H9 (cell line): Measurements from ENCODE around the gene PRMT5. TPM values are rescaled to one million over a fixed set of nuclear protein-coding genes. Genes with fewer than 3 reads are reported as not detected.

Source experiments
- DNase-seq: peaks from one replicate; pipeline ENCODE4 v3.0.0-alpha.2; 2017
- H2AFZ ChIP-seq: one replicate; pipeline ENCODE4 v1.6.1; 2013; ENCODE audit warnings: mild to moderate bottlenecking, low read length, control low read depth, moderate library complexity
- H2AK5ac ChIP-seq: 2 replicates; pipeline ENCODE4 v1.6.1; 2013; ENCODE audit warnings: low read length, control low read depth, mixed read lengths; ENCODE audit not compliant: insufficient read length
- H2BK120ac ChIP-seq: one replicate; pipeline ENCODE4 v1.6.1; 2013; ENCODE audit warnings: low read depth, mild to moderate bottlenecking, low read length, control low read depth, inconsistent platforms; ENCODE audit not compliant: poor library complexity, severe bottlenecking
- H2BK12ac ChIP-seq: 2 replicates; pipeline ENCODE4 v1.6.1; 2013; ENCODE audit warnings: low read length, control low read depth, mixed read lengths, low read depth; ENCODE audit not compliant: insufficient read length
- H2BK15ac ChIP-seq: 2 replicates; pipeline ENCODE4 v1.6.1; 2013; ENCODE audit warnings: low read depth, low read length, control low read depth
- H2BK20ac ChIP-seq: one replicate; pipeline ENCODE4 v1.6.1; 2013; ENCODE audit warnings: low read depth, mild to moderate bottlenecking, low read length, control low read depth, inconsistent platforms; ENCODE audit not compliant: poor library complexity, severe bottlenecking
- H2BK5ac ChIP-seq: 2 replicates; pipeline ENCODE4 v1.6.1; 2013; ENCODE audit warnings: low read length, control low read depth, mixed read lengths; ENCODE audit not compliant: insufficient read length
- H3K14ac ChIP-seq: 2 replicates; pipeline ENCODE4 v1.6.1; 2013; ENCODE audit warnings: low read length, control low read depth; ENCODE audit not compliant: insufficient read depth
- H3K18ac ChIP-seq: 2 replicates; pipeline ENCODE4 v1.6.1; 2013; ENCODE audit warnings: low read depth, mild to moderate bottlenecking, mixed read lengths, low read length, control low read depth; ENCODE audit not compliant: insufficient read length
- H3K23ac ChIP-seq: 2 replicates; pipeline ENCODE4 v1.6.1; 2013; ENCODE audit warnings: low read length, control low read depth, mixed read lengths, low read depth; ENCODE audit not compliant: insufficient read length
- H3K23me2 ChIP-seq: 2 replicates; pipeline ENCODE4 v1.6.1; 2013; ENCODE audit warnings: low read depth, mild to moderate bottlenecking, mixed read lengths, low read length, control low read depth; ENCODE audit not compliant: insufficient read length, poor library complexity, severe bottlenecking
- H3K27ac ChIP-seq: 2 replicates; pipeline ENCODE4 v1.5.1; 2013; ENCODE audit warnings: low read length, control low read depth, mixed read lengths, low read depth; ENCODE audit not compliant: insufficient read length
- H3K27me3 ChIP-seq: 2 replicates; pipeline ENCODE4 v1.6.1; 2013; ENCODE audit warnings: low read length, control low read depth, inconsistent platforms; ENCODE audit not compliant: insufficient read depth
- H3K4ac ChIP-seq: 2 replicates; pipeline ENCODE4 v1.6.1; 2013; ENCODE audit warnings: low read depth, mild to moderate bottlenecking, control low read depth, inconsistent platforms, low read length, moderate library complexity
- H3K4me1 ChIP-seq: 2 replicates; pipeline ENCODE4 v1.6.1; 2013; ENCODE audit warnings: low read length, control low read depth, inconsistent platforms; ENCODE audit not compliant: insufficient read depth
- H3K4me2 ChIP-seq: 2 replicates; pipeline ENCODE4 v1.6.1; 2013; ENCODE audit warnings: low read length, control low read depth, mixed read lengths; ENCODE audit not compliant: insufficient read length, insufficient read depth
- H3K56ac ChIP-seq: 2 replicates; pipeline ENCODE4 v1.6.1; 2013; ENCODE audit warnings: low read depth, mild to moderate bottlenecking, mixed read lengths, low read length, control low read depth; ENCODE audit not compliant: insufficient read length
- H3K79me1 ChIP-seq: 2 replicates; pipeline ENCODE4 v1.6.1; 2013; ENCODE audit warnings: low read depth, mild to moderate bottlenecking, moderate library complexity, low read length, control low read depth, inconsistent platforms; ENCODE audit not compliant: insufficient read depth, poor library complexity, severe bottlenecking
- H3K79me2 ChIP-seq: 2 replicates; pipeline ENCODE4 v1.6.1; 2013; ENCODE audit warnings: low read length, control low read depth, inconsistent platforms; ENCODE audit not compliant: insufficient read depth
- H3K9ac ChIP-seq: 2 replicates; pipeline ENCODE4 v1.6.1; 2013; ENCODE audit warnings: low read length, control low read depth, mixed read lengths; ENCODE audit not compliant: insufficient read length; ENCODE audit errors: extremely low read depth
- H3K9me3 ChIP-seq: one replicate; pipeline ENCODE4 v1.6.1; 2013; ENCODE audit warnings: low read depth, low read length, inconsistent platforms; ENCODE audit not compliant: control insufficient read depth
- H3T11ph ChIP-seq: one replicate; pipeline ENCODE4 v1.6.1; 2013; ENCODE audit warnings: mild to moderate bottlenecking, low read length, control low read depth, inconsistent platforms
- H4K20me1 ChIP-seq: one replicate; pipeline ENCODE4 v1.6.1; 2013; ENCODE audit not compliant: control insufficient read depth, insufficient read length, insufficient read depth
- H4K5ac ChIP-seq: 2 replicates; pipeline ENCODE4 v1.6.1; 2013; ENCODE audit warnings: low read depth, mild to moderate bottlenecking, mixed read lengths, low read length, control low read depth; ENCODE audit not compliant: insufficient read length
- H4K8ac ChIP-seq: replicated peaks from 2 replicates; pipeline ENCODE4 v1.6.1; 2013; ENCODE audit warnings: low read length, control low read depth, mixed read lengths, low read depth; ENCODE audit not compliant: insufficient read length
- H4K91ac ChIP-seq: 2 replicates; pipeline ENCODE4 v1.6.1; 2013; ENCODE audit warnings: low read depth, mild to moderate bottlenecking, moderate library complexity, mixed read lengths, low read length, control low read depth; ENCODE audit not compliant: insufficient read length
- H3K27ac Mint-ChIP-seq, 3 experiments: 2 replicates in 2 of 3; 3 replicates in 1 of 3; pipeline ENCODE4 v1.8.0; 2020 to 2021; ENCODE audit warnings: mixed read lengths in 3 of 3, mild to moderate bottlenecking in 1 of 3, moderate library complexity in 1 of 3
- H3K27me3 Mint-ChIP-seq: 2 replicates; pipeline ENCODE4 v1.8.0; 2021; ENCODE audit warnings: low read depth, mild to moderate bottlenecking, moderate library complexity, mixed read lengths
- H3K36me3 Mint-ChIP-seq, 3 experiments: 2 replicates in 2 of 3; 3 replicates in 1 of 3; pipeline ENCODE4 v1.8.0; 2020 to 2021; ENCODE audit warnings: low read depth in 3 of 3, mixed read lengths in 3 of 3; ENCODE audit not compliant: insufficient read depth in 1 of 3
- H3K4me1 Mint-ChIP-seq, 2 experiments: 2 replicates each; pipeline ENCODE4 v1.8.0; 2020; ENCODE audit warnings: mixed read lengths in 2 of 2
- H3K4me3 Mint-ChIP-seq, 2 experiments: 2 replicates in 1 of 2; 3 replicates in 1 of 2; pipeline ENCODE4 v1.8.0; 2020 to 2021; ENCODE audit warnings: mild to moderate bottlenecking in 2 of 2, mixed read lengths in 2 of 2, moderate library complexity in 1 of 2
- H3K9me3 Mint-ChIP-seq, 2 experiments: 2 replicates in 1 of 2; 3 replicates in 1 of 2; pipeline ENCODE4 v1.8.0; 2020; ENCODE audit warnings: mild to moderate bottlenecking in 2 of 2, mixed read lengths in 2 of 2, moderate library complexity in 1 of 2
- CTCF ChIP-seq: fragments of 200-600 bp; sonication (generic); conservative IDR thresholded peaks from 3 replicates; pipeline ENCODE4 v1.8.0; 2021; ENCODE audit warnings: antibody characterized with exemption, mild to moderate bottlenecking
- WGBS: extraction: QIAGEN DNeasy Blood & Tissue Kit; methylation state at CpG from one replicate; pipeline ENCODE4 v1.1.7; 2013; ENCODE audit warnings: missing lambda C conversion rate, low lambda C conversion rate, mixed read lengths; ENCODE audit not compliant: insufficient read length; ENCODE audit errors: extremely low coverage; 5-methylcytosine and 5-hydroxymethylcytosine counted together
- total RNA-seq: library from RNA; stranded (reverse); gene quantifications from 2 replicates; pipeline ENCODE4 v1.2.1, GENCODE V29; 2021

The PRMT5 gene
- total RNA-seq, 1 experiment from 2014 or later, result 141 TPM

GRCh38 chr14:22884076-22884737 is 45.0 kb downstream of the PRMT5 start:
- no peak for TF ChIP-seq CTCF
- H2BK15ac ChIP-seq, result no peak overlapping the region
- H3K36me3 Mint-ChIP-seq, result peaks cover 0 to 11% (median 6%) of the 10 kb centered on the region in 3 experiments; a peak in 3 of 7 replicates
- no peak overlapping the region for H3K4ac ChIP-seq
- H3K14ac ChIP-seq, result no peak overlapping the region
- H3K56ac ChIP-seq, result no peak overlapping the region
- peak overlapping the region in 1 of 2 experiments; percentile 72; a peak in 3 of 5 replicates for H3K4me3 Mint-ChIP-seq
- H3K79me2 ChIP-seq, result no peaks in the 10 kb centered on the region
- no peaks in the 10 kb centered on the region for H3K79me1 ChIP-seq
- peaks cover 3% of the 10 kb centered on the region; the same call in 1 of the 2 replicates for H3K27me3 ChIP-seq
- H3K23ac ChIP-seq, result no peak overlapping the region
- H2BK5ac ChIP-seq, result no peak overlapping the region
- no peak for DNase-seq
- H4K8ac ChIP-seq, result no peak overlapping the region
- H3K4me1 Mint-ChIP-seq, result peaks cover 35 to 42% of the 10 kb centered on the region in 2 experiments
- no peak overlapping the region for H2BK120ac ChIP-seq
- no peak overlapping the region for H2AFZ ChIP-seq
- peak overlapping the region in 2 of 3 experiments; percentile 1 to 18; a peak in 2 of 7 replicates for H3K27ac Mint-ChIP-seq
- H3K9me3 Mint-ChIP-seq, result no peaks in the 10 kb centered on the region; a peak in 1 of 5 replicates
- H2BK12ac ChIP-seq, result no peak overlapping the region
- no peak overlapping the region for H3T11ph ChIP-seq
- no peaks in the 10 kb centered on the region for H3K9me3 ChIP-seq
- H3K27ac ChIP-seq, result no peak overlapping the region
- no peak overlapping the region for H2AK5ac ChIP-seq
- WGBS, result no CpG with 5 or more reads among the region's 7 CpGs
- no peak overlapping the region for H3K18ac ChIP-seq
- H2BK20ac ChIP-seq, result no peak overlapping the region
- H3K4me1 ChIP-seq, result no peaks in the 10 kb centered on the region; the same call in 1 of the 2 replicates
- H4K20me1 ChIP-seq, result no peaks in the 10 kb centered on the region
- H4K91ac ChIP-seq, result no peak overlapping the region
- peaks cover 35% of the 10 kb centered on the region for H3K27me3 Mint-ChIP-seq
- no peak overlapping the region for H3K9ac ChIP-seq
- no peak overlapping the region for H4K5ac ChIP-seq
- peak overlapping the region; percentile 75 for H3K4me2 ChIP-seq
- peaks cover 13% of the 10 kb centered on the region for H3K23me2 ChIP-seq
